AG04450 (cell line): ENCODE data around the gene ACIN1. TPM values are rescaled to one million over a fixed set of nuclear protein-coding genes. Genes with fewer than 3 reads are reported as not detected.

ENCODE experiments used
- CTCF ChIA-PET: fragments of 300-600, 350-600 bp; formaldehyde crosslinking; extraction: SDS; loops from one replicate; lab custom pipeline; 2022; ENCODE audit warnings: antibody characterized with exemption, inconsistent platforms; lab: Charles Lee
- POLR2A ChIA-PET: fragments of 350-600 bp; formaldehyde crosslinking; extraction: SDS; loops from one replicate; lab custom pipeline; 2021; ENCODE audit warnings: antibody characterized with exemption, inconsistent platforms; lab: Yijun Ruan, JAX
- DNase-seq: peaks from one replicate; pipeline ENCODE4 v3.0.0-alpha.2; 2011; ENCODE audit warnings: low read depth, low spot score
- H3K27ac ChIP-seq: one replicate; pipeline ENCODE4 v1.5.1; 2012; ENCODE audit warnings: low read depth, low read length, control low read depth
- H3K27me3 ChIP-seq: one replicate; pipeline ENCODE4 v1.6.0; 2012; ENCODE audit warnings: low read length; ENCODE audit not compliant: control insufficient read depth, insufficient read depth
- H3K4me3 ChIP-seq: 2 replicates; pipeline ENCODE4 v1.5.1; 2011; ENCODE audit warnings: mild to moderate bottlenecking, low read depth, low read length, control low read depth
- H3K9me3 ChIP-seq: 2 replicates; pipeline ENCODE4 v1.5.1; 2012; ENCODE audit warnings: low read length; ENCODE audit not compliant: control insufficient read depth, insufficient read depth
- polyA plus RNA-seq: library from polyadenylated mRNA; depleted of rRNA; stranded (reverse); fragments of >200 nt; gene quantifications from 2 replicates; pipeline ENCODE4 v1.2.3, GENCODE V29; 2011
- TF ChIP-seq, protein P1 (sequence below): IDR thresholded peaks from 2 replicates; pipeline ENCODE4 v1.5.1; 2011; ENCODE audit warnings: low read depth, low read length, control low read depth, inconsistent platforms

Gene ACIN1
- polyA plus RNA-seq, 1 experiment = 173 TPM

DNA sequence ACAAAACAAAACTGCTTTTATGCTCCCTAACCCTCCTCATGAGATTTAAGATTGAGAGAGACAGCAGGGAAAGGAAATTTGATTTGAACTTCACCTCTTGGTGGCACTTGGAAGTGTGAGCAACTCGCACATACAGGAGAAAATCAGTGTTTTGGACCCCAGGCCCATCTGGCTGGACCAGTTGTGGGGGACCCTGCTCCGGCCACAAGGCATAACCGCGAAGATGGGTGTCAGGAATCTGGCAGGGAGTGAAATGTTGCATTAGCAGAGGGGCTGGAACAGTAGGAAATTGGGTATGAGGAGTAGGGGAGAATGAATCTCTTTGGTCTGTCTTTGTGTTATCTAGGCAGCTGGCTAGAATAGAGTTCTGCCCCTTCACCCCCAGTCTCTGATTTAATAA is 8.6 kb upstream of the ACIN1 start:
- DNase-seq = no peak
- H3K27ac ChIP-seq = no peak overlapping the region
- TF ChIP-seq, protein P1, sequence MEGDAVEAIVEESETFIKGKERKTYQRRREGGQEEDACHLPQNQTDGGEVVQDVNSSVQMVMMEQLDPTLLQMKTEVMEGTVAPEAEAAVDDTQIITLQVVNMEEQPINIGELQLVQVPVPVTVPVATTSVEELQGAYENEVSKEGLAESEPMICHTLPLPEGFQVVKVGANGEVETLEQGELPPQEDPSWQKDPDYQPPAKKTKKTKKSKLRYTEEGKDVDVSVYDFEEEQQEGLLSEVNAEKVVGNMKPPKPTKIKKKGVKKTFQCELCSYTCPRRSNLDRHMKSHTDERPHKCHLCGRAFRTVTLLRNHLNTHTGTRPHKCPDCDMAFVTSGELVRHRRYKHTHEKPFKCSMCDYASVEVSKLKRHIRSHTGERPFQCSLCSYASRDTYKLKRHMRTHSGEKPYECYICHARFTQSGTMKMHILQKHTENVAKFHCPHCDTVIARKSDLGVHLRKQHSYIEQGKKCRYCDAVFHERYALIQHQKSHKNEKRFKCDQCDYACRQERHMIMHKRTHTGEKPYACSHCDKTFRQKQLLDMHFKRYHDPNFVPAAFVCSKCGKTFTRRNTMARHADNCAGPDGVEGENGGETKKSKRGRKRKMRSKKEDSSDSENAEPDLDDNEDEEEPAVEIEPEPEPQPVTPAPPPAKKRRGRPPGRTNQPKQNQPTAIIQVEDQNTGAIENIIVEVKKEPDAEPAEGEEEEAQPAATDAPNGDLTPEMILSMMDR = no peak
- no peaks in the 10 kb centered on the region for H3K27me3 ChIP-seq
- CTCF ChIA-PET = interaction anchor here (1.0 to 5.6 kb wide), 3 partner anchors 12 to 35 kb away, joined by 3 to 35 read pairs (median 9); no protein-coding TSS in a partner anchor
- H3K4me3 ChIP-seq = no peak overlapping the region
- POLR2A ChIA-PET = no interaction called here
- peaks cover 4% of the 10 kb centered on the region; the same call in 1 of the 2 replicates for H3K9me3 ChIP-seq

DNA sequence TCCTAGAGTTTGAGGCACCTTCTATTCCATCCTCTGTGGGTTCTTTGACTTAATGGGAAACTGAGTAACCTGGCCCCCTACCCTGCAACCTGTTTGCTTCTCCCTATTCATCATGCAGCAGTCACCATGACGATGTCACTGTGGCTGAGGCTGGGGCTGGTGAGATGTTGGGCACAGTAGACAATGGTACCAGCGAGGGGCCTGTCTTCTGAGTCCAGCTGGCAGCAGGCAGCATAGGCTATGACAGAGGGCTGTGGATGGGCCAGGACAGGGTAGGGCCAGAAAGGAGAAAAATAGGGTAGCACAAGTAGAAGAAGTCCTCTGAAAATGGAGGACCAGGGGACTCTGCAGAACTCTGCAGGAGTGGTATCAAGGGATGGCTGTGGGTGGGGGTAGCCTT is 7.9 kb upstream of the ACIN1 start:
- H3K9me3 ChIP-seq = no peaks in the 10 kb centered on the region
- no peaks in the 10 kb centered on the region for H3K27me3 ChIP-seq
- ChIA-PET POLR2A (no interaction called here), CTCF (interaction anchor here (5.6 kb wide), 1 partner anchor 34 kb away, joined by 35 read pairs; no protein-coding TSS in a partner anchor)
- TF ChIP-seq, protein P1 = no peak
- no peak for DNase-seq
- H3K4me3 ChIP-seq = no peak overlapping the region
- no peak overlapping the region for H3K27ac ChIP-seq

DNA sequence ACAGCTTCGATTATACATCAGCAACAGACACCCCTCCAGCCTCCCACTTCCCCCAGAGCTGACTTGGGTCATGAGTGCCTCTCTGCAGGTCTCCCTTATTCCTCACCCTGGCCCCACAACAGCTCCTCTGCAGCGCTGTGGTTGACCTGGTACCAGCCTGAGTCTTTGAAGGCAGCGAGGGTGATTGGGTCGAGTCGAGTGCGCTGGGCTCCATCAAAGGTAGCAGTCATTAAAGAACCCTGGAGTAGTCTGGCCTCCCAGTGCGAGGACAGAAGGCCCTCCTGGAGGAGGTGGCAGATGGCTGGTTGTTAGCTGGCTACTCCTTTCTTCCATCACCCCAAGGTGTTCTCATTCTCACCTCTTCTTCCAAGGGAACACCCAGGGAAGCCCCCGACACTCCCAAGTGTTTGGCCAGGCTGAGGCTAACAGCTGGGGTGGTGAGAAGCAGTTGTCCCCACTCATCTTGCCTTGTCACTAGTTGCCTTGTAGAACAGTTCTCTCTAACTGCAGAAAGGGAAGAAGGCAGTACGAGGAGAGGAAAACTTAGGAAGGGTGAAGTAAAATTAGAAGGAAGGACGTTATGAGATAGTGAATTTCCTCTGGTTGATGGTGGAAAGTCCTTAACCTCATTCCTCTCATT is 7.2 kb upstream of the ACIN1 start:
- CTCF ChIA-PET = interaction anchor here (5.6 kb wide), 1 partner anchor 34 kb away, joined by 35 read pairs; no protein-coding TSS in a partner anchor

DNA sequence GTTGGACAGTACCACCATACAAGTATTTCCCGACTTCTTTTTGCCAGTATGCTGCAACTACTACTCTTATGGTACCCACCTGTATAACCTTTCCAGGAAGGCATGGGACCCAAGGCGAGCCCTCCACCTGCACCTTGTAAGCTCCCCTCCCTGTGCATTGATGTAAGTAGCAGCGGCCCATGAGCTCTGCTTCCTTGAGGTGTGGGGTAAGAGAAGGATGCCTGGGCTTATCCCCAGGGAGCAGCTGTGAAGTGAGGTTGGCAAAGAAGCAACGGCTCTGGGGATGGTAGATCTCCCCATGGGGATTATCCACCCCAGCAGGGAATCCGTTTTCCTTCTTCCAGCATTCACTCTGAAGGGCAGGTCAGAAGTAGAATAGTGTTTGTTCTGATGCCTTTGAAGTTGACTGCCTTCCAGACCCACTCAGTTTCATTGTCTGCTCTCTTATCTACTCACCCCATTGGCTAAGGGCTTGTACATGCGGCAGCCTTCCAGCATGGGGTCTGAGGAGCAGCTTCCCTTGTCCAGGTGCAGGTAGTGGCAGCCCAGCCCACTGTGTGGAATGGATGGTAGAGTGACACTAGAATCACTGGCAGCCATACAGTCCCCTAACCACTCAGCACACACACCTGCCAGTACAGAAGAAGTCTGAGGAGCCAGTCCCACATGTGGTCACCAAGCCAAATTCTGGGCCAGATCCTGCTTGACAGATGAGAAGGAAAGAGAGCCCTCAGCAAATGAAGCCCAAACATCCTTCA is 6.5 kb upstream of the ACIN1 start:
- H3K27me3 ChIP-seq = no peaks in the 10 kb centered on the region
- TF ChIP-seq, protein P1 = no peak
- no peak overlapping the region for H3K4me3 ChIP-seq
- no peaks in the 10 kb centered on the region for H3K9me3 ChIP-seq
- H3K27ac ChIP-seq = no peak overlapping the region
- ChIA-PET CTCF (interaction anchor here (0.6 to 5.6 kb wide), 2 partner anchors 25 to 33 kb away, joined by 4 to 35 read pairs; no protein-coding TSS in a partner anchor), POLR2A (no interaction called here)
- DNase-seq = no peak

More for the DNA sequence above, 7.2 kb upstream of the ACIN1 start:
- Histone ChIP-seq H3K9me3 (no peaks in the 10 kb centered on the region), H3K27me3 (no peaks in the 10 kb centered on the region), H3K4me3 (no peak overlapping the region), H3K27ac (no peak overlapping the region)
- POLR2A ChIA-PET = no interaction called here
- DNase-seq = no peak
- TF ChIP-seq, protein P1 = no peak
